ENCODE measurements around the gene RAD51B. TPM values are rescaled to one million over a fixed set of nuclear protein-coding genes. Genes with fewer than 3 reads are reported as not detected.

Gene RAD51B
- polyA plus RNA-seq, 1 experiment = 6.6 TPM

- Histone ChIP-seq H3K9me3 (ENCODE audit: control insufficient read depth, insufficient read depth, low read length) (no peaks in the 10 kb centered on the region), H3K4me3 (ENCODE audit: low read depth, low read length) (no peak overlapping the region), H3K27ac (ENCODE audit: low read depth, low read length) (no peak overlapping the region), H3K27me3 (ENCODE audit: control insufficient read depth, insufficient read depth, low read length) (no peaks in the 10 kb centered on the region)
- no peak for DNase-seq (ENCODE audit: low read depth, low spot score)
- CTCF ChIA-PET = interaction anchor here (0.7 to 0.9 kb wide), 2 partner anchors 67 to 386 kb away, joined by 3 to 4 read pairs; no protein-coding TSS in a partner anchor
- TF ChIP-seq CTCF (IDR thresholded peaks at IDR 0.05; ENCODE audit: low read depth, low read length) = no peak
- POLR2A ChIA-PET = interaction anchor here (0.8 kb wide), 1 partner anchor 388 kb away, joined by 3 read pairs; no protein-coding TSS in a partner anchor
Observed at GRCh38 chr14:68401317-68401716, 581.7 kb downstream of the RAD51B start.

GRCh38 chr14:68401855-68402254 lies 582.3 kb downstream of the RAD51B start:
- Histone ChIP-seq H3K27me3 (ENCODE audit: control insufficient read depth, insufficient read depth, low read length) (no peaks in the 10 kb centered on the region), H3K9me3 (ENCODE audit: control insufficient read depth, insufficient read depth, low read length) (no peaks in the 10 kb centered on the region), H3K4me3 (ENCODE audit: low read depth, low read length) (no peak overlapping the region), H3K27ac (ENCODE audit: low read depth, low read length) (no peak overlapping the region)
- DNase-seq (ENCODE audit: low read depth, low spot score) = no peak
- POLR2A ChIA-PET = interaction anchor here (0.5 kb wide), 1 partner anchor 287 kb away, joined by 3 read pairs; no protein-coding TSS in a partner anchor
- TF ChIP-seq CTCF (IDR thresholded peaks at IDR 0.05; ENCODE audit: low read depth, low read length) = no peak
- CTCF ChIA-PET = interaction anchor here (0.9 kb wide), 1 partner anchor 385 kb away, joined by 4 read pairs; no protein-coding TSS in a partner anchor

- no peak overlapping the region for H3K4me3 ChIP-seq (ENCODE audit: low read depth, low read length)
- no peak overlapping the region for H3K27ac ChIP-seq (ENCODE audit: low read depth, low read length)
- CTCF ChIA-PET = interaction anchor here (0.9 kb wide), 1 partner anchor 385 kb away, joined by 4 read pairs; no protein-coding TSS in a partner anchor
Observed at GRCh38 chr14:68402525-68403101, 583.0 kb downstream of the RAD51B start.

GRCh38 chr14:68403191-68404145 lies 583.9 kb downstream of the RAD51B start:
- CTCF ChIA-PET = interaction anchor here (0.7 kb wide), 1 partner anchor 678 kb away, joined by 3 read pairs; no protein-coding TSS in a partner anchor

More at GRCh38 chr14:68402525-68403101, 583.0 kb downstream of the RAD51B start:
- DNase-seq (ENCODE audit: low read depth, low spot score) = no peak
- no peaks in the 10 kb centered on the region for H3K9me3 ChIP-seq (ENCODE audit: control insufficient read depth, insufficient read depth, low read length)
- POLR2A ChIA-PET = no interaction called here
- no peak for TF ChIP-seq CTCF (IDR thresholded peaks at IDR 0.05; ENCODE audit: low read depth, low read length)
- no peaks in the 10 kb centered on the region for H3K27me3 ChIP-seq (ENCODE audit: control insufficient read depth, insufficient read depth, low read length)

More at GRCh38 chr14:68403191-68404145, 583.9 kb downstream of the RAD51B start:
- POLR2A ChIA-PET = no interaction called here
- Histone ChIP-seq H3K27me3 (ENCODE audit: control insufficient read depth, insufficient read depth, low read length) (no peaks in the 10 kb centered on the region), H3K9me3 (ENCODE audit: control insufficient read depth, insufficient read depth, low read length) (no peaks in the 10 kb centered on the region), H3K27ac (ENCODE audit: low read depth, low read length) (no peak overlapping the region), H3K4me3 (ENCODE audit: low read depth, low read length) (no peak overlapping the region)
- DNase-seq (ENCODE audit: low read depth, low spot score) = no peak
- TF ChIP-seq CTCF (IDR thresholded peaks at IDR 0.05; ENCODE audit: low read depth, low read length) = no peak

Data from AG04450 (cell line).